Activated effector memory CD4-positive, alpha-beta T cell treated with anti-CD3 and anti-CD28 coated beads, Interleukin-2, amount 50 U/mL, for 16 hours (primary cell): ENCODE data around the gene ZNF467.

Source experiments
- DNase-seq: peaks from one replicate; pipeline ENCODE4 v3.0.0-alpha.2; 2020

The ZNF467 gene

DNA sequence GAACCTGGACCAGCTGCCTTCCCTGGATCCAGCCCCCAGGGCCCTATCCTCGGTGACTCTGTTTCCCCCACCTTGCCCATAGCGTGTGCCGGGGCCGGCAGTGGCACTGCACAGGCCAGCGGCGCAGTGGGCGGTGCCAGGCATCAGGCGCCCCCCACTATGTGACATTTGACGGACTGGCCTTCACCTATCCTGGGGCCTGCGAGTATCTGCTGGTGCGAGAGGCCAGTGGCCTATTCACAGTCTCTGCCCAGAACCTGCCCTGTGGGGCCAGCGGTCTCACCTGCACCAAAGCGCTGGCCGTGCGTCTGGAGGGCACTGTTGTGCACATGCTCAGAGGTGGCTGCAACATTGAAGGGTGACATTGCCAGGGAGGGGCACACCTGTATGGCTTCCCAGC lies 12.0 kb upstream of the ZNF467 start:
- DNase-seq: no peak

DNA sequence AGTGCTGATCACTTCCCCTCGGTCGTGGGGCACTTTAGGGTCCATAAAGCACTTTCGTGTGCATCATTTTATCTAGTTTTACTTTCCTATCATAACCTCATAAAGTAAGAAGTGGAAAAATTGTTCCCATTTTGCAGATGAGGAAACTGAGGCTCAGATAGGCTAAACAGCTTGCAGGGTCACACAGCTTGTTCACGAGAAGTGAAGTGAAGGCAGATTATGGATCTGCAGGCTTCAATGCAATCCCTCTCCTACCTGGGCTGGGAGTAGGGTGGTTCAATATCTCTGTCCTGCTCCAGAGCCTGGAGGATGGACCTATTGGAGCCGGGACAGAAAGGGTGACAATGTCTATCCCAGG lies 10.8 kb upstream of the ZNF467 start:
- no peak for DNase-seq

- DNase-seq: no peak
These were observed 10.2 kb upstream of the ZNF467 start for GRCh38 chr7:149783386-149784250.

DNA sequence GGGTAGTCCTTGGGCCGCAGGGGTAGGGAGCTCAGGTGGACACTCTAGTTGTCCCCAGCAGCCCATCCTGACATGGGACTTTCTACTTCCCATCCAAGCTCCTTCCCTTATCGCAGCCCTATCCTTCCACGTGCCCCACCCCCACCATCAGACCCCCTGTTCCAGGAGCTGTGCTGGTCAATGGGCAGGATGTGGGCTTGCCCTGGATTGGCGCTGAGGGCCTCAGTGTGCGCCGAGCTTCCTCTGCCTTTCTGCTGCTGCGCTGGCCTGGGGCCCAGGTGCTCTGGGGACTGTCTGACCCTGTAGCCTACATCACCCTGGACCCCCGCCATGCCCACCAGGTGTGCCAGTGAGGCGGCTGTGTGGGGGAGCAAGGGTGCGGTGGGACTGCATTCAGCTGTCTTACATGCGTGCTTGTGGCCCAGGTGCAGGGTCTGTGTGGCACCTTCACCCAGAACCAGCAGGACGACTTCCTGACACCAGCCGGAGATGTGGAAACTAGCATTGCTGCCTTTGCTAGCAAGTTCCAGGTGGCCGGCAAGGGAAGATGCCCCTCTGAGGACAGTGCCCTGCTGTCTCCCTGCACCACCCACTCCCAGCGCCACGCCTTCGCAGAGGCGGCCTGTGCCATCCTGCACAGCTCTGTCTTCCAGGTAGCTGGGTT lies 9.4 kb upstream of the ZNF467 start:
- DNase-seq: no peak

DNA sequence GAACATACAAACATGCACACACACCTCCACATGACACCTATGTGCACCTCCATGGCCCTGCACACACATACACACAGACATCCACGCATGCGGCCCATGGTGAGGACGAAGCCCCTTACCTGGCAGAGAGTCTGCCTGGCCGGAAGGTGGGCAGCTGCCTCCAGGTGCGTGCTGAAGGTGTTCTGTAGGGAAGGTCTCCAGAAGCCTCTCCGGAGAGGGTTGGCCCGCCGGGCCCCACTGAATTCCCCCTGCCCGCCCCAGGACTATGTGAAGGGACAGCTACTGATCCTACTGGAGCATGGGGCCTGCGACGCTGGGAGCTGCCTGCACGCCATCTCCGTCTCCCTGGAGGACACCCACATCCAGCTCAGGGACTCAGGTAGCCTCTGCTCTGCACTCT lies 8.5 kb upstream of the ZNF467 start:
- DNase-seq: no peak

DNA sequence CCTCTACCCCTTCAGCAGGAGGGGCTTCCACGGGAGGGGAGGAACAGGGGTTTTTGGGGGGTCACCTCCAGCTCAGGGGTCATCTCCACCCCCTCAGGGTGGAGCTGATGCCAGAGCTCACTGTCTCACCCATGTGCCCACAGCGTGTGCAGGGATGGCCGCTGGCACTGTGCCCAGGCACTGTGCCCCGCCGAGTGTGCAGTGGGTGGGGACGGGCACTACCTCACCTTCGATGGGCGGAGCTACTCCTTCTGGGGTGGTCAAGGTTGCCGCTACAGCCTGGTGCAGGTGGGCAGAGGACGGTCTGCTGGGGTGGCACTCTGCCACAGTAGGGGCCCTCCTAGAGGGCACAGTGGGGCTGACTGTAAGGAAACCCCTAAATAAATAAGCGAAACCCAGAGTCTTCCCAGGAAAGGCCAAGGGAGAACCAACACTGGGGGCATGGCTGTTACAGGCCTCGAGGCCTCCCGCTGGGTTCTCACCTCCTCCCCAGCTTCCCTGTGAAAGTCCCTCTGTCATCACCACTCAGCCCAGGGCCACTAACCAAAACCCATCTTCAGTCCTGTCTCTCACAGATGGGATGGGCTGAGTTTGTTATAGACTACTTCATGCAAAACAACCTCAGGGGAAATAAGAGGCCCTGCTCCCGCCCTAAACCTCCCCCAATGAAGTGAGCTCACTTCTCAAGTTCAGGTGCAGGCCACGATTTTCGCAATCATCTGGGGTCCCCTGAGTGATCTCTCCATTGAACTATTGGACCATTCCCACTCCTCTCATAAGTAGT lies 7.4 kb upstream of the ZNF467 start:
- DNase-seq: no peak

- no peak for DNase-seq
These were observed 6.7 kb upstream of the ZNF467 start for GRCh38 chr7:149780056-149780455.

GRCh38 chr7:149779502-149779805 lies 6.1 kb upstream of the ZNF467 start:
- no peak for DNase-seq

- no peak for DNase-seq
These were observed 5.5 kb upstream of the ZNF467 start for GRCh38 chr7:149778696-149779501.

DNA sequence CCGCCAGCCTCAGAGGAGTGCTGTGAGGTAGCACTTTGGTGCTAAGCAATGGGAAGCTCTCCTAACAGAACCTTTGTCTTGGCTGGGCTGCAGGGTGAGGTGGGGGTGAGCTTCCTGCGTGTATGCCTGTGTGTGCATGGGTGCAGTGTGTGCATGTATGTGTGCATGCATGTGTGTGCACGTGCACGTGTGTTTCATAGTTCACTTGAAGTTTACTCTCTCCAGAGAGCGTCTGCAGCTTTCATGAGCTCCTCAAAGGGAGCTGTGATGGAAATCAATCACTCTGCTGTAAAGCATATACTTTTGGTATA lies 4.9 kb upstream of the ZNF467 start:
- DNase-seq: no peak

- no peak for DNase-seq
These were observed 4.4 kb upstream of the ZNF467 start for GRCh38 chr7:149777551-149778326.

GRCh38 chr7:149776848-149777407 lies 3.5 kb upstream of the ZNF467 start:
- DNase-seq: no peak

DNA sequence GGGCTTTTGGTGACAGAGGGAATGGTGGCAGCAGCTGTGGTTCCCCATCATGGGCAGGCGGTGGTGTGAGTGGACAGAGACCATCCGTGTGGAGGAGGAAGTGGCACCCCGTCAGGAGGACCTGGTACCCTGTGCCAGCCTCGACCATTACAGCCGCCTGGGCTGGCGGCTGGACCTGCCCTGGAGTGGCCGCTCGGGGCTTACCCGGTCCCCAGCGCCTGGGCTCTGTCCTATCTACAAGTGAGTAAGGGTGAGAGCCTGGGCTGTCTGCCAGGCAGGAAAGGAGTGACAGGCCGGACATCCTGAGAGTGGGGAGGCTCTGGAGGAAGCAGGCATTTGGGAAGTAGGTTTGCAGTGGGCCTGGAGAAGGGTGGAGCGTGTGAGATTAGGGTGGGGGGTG lies 2.9 kb upstream of the ZNF467 start:
- DNase-seq: no peak

DNA sequence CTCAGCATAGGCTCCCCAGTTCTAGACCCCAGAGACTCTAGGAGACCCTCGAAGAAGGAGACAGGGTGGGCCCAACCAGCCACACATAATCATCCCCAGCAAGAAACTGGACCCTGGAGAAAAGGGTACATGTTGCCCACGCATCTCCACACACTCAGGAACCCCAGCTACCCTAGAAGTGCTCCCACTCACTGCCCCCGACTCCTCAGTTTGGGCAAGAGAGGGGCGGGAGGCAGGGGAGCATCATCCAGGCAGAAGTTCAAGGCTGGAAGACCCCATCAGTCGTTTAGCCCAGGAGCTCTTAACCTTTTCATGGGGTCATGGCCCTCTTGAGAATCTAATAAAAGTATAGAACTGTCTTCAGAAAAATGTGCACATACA lies 1.8 kb upstream of the ZNF467 start:
- no peak for DNase-seq

DNA sequence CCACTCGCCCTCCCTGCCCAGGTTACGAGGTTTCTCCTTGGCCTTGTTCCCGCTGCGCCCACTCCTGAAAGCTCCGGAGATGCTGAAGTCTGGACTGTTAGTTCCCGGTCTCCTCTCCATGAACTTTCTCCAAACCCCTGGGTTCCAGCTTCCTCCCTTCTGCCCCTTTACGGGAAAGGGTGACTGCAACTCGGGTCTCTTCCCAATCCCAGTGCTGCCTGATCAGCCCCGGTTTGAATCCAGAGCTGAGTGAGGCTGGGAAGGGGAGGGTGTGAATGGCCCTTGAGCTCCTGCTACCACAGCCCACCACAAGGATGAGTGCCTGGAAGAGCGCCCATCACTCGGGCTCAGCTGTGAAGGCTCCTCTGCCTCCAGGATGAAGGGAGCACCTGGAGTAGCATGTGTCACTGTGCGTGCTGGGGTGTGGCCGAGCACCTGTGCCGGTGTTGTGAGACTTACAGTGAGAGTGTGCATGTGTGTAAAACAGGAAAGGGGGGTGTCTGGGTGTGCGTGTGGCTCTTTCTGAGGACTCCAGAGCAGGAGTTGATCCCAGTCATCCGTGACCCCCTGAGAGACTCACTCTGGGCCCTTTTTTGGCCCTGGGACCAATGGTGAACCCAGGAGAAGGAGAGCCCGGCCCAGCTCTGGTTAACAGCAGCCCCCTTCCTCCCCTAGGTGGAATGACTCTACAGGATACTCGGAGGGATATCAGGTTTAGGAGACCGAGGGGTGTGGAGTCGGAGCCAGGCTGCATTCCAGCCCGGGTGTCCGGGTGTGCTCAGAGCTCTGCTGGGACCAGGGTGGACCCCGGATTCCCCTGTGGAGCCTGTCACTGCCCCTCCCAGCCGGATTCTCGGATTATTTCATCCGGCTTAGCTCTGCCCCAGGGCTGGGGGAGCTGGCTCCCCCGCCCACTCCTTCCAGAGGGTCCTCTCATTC lies 1.1 kb upstream of the ZNF467 start:
- no peak for DNase-seq

- DNase-seq: peak; percentile 73
These were observed 393 bp downstream of the ZNF467 start for GRCh38 chr7:149772956-149773434.

DNA sequence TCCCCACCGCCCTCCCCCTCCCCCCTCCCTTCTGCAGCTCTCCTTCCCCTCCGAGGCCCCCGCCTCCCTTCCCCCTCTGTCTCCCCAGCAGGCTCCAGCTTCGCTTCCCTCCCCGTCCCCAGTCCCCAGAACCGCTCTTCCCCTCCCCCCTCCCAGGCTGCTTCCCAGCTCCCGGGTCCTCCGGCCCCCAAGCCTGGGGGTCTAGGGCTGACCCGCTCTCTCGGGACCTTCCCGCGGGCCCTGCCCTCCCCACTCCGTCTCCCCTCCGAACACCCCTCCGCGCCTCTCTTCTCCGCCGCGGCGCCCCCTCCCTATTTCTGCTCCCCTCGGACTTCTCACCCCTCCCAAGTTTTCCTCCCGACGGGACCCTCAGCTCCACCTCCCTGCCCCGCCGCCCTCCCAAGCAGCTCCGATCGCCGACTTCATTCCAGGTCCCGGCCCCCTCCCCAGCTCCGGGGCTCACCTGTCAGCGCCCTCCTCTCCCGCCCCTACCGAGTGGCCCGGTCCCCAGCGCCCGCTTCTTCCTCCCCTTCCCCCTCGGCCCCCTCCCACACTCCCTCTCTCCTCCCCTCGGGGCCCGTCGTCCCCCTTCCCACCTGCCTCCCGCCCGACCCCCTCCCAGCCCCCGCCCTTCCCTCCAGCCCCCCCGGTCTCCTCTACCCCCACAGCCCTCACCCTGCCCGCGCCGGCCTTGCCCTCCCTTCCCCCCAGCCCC lies 990 bp downstream of the ZNF467 start:
- peak; percentile 71 for DNase-seq

GRCh38 chr7:149771720-149772240 lies 1.6 kb downstream of the ZNF467 start:
- peak; percentile 95 for DNase-seq

GRCh38 chr7:149770728-149771636 lies 2.4 kb downstream of the ZNF467 start:
- DNase-seq: no peak
